CD4-positive, alpha-beta T cell treated with Interleukin-15 for 1 hour (primary cell): ENCODE results near the gene CD2.

Source experiments
- DNase-seq: peaks from one replicate; pipeline ENCODE4 v3.0.0-alpha.2; 2020

CD2 gene

GRCh38 chr1:116785006-116785405 is 30.8 kb downstream of the CD2 start:
- DNase-seq, result no peak

GRCh38 chr1:116786049-116786448 is 31.8 kb downstream of the CD2 start:
- DNase-seq, result no peak

- no peak for DNase-seq
Measured at GRCh38 chr1:116791727-116792126, 37.5 kb downstream of the CD2 start.

- no peak for DNase-seq
Measured at GRCh38 chr1:116793357-116793935, 39.2 kb downstream of the CD2 start.

GRCh38 chr1:116794371-116794770 is 40.1 kb downstream of the CD2 start:
- DNase-seq, result no peak

- no peak for DNase-seq
Measured at GRCh38 chr1:116794804-116795481, 40.7 kb downstream of the CD2 start.

GRCh38 chr1:116795482-116795829 is 41.2 kb downstream of the CD2 start:
- no peak for DNase-seq

GRCh38 chr1:116804736-116805135 is 50.5 kb downstream of the CD2 start:
- DNase-seq, result no peak

- DNase-seq, result no peak
Measured at GRCh38 chr1:116805398-116805797, 51.2 kb downstream of the CD2 start.

GRCh38 chr1:116806245-116806644 is 52.0 kb downstream of the CD2 start:
- no peak for DNase-seq

GRCh38 chr1:116806671-116807070 is 52.4 kb downstream of the CD2 start:
- DNase-seq, result no peak

GRCh38 chr1:116807394-116808199 is 53.4 kb downstream of the CD2 start:
- DNase-seq, result no peak

GRCh38 chr1:116808200-116808847 is 54.1 kb downstream of the CD2 start:
- no peak for DNase-seq

- no peak for DNase-seq
Measured at GRCh38 chr1:116808848-116809508, 54.7 kb downstream of the CD2 start.

GRCh38 chr1:116811321-116811720 is 57.1 kb downstream of the CD2 start:
- DNase-seq, result no peak

- no peak for DNase-seq
Measured at GRCh38 chr1:116814926-116815723, 60.9 kb downstream of the CD2 start.

GRCh38 chr1:116817582-116818064 is 63.4 kb downstream of the CD2 start:
- peak; percentile 73 for DNase-seq
